ENCODE measurements around the gene EFCAB14. TPM values are rescaled to one million over a fixed set of nuclear protein-coding genes. Genes with fewer than 3 reads are reported as not detected.
"Not testable (repeated sequence)": the region's sequence is repeated elsewhere in the genome, so short reads cannot be mapped to it uniquely, and the experiment has no call there.

The EFCAB14 gene
- total RNA-seq, 1 donor from 2014 or later: 41.5 TPM

- no peak for TF ChIP-seq CTCF (conservative IDR thresholded peaks at IDR 0.05; ENCODE audit: low read depth, low read length)
- no peak overlapping the region for H3K4me3 ChIP-seq (ENCODE audit: low read depth, low read length)
- DNase-seq (ENCODE audit: low read depth): no peak
These were observed 63.1 kb downstream of the EFCAB14 start for GRCh38 chr1:46655848-46656247.

DNA sequence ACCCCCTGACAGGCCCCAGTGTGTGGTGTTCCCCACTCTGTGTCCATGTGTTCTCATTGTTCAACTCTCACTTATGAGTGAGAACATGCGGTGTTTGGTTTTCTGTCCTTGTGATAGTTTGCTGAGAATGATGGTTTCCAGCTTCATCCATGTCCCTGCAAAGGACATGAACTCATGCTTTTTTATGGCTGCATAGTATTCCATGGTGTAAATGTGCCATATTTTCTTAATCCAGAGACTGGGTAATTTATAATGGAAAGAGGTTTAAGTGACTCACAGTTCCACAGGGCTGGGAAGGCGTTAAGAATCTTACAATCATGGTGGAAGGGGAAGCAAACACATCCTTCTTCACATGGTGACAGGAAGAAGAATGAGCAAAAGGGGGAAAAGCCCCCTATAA is 64.2 kb downstream of the EFCAB14 start:
- DNase-seq (ENCODE audit: low read depth); H3K4me3 ChIP-seq (ENCODE audit: low read depth, low read length): not testable (repeated sequence)

- TF ChIP-seq CTCF (conservative IDR thresholded peaks at IDR 0.05; ENCODE audit: low read depth, low read length): no peak
- no peak overlapping the region for H3K4me3 ChIP-seq (ENCODE audit: low read depth, low read length)
- no peak for DNase-seq (ENCODE audit: low read depth)
These were observed 64.9 kb downstream of the EFCAB14 start for GRCh38 chr1:46654012-46654411.

DNA sequence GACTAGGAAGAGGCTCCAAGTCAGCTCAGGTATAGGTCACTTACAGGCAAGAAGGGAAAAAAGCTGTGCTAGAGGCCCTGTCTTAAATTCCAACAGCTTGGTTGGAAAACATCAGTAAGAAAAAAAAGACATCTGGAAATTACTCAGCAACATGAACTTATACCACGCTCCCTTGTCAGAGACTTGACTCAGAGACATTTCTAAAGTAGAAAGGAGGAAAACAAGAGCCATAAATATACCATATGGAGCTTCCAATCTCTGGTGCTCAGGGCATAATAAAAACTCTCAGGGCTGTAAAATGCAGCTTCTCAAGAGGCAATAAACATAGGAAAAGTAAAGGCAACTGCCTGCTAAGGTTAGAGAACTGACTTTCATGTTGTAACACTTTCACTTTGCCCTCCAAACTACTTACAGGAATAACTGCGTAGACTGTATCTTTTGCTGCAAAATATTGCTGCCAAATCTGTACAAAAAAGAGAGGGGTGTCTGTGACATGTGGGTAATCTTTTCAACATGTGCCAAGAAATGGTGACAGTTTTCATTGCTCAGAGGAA is 65.4 kb downstream of the EFCAB14 start:
- no peak overlapping the region for H3K4me3 ChIP-seq (ENCODE audit: low read depth, low read length)
- no peak for DNase-seq (ENCODE audit: low read depth)
- TF ChIP-seq CTCF (conservative IDR thresholded peaks at IDR 0.05; ENCODE audit: low read depth, low read length): no peak

DNA sequence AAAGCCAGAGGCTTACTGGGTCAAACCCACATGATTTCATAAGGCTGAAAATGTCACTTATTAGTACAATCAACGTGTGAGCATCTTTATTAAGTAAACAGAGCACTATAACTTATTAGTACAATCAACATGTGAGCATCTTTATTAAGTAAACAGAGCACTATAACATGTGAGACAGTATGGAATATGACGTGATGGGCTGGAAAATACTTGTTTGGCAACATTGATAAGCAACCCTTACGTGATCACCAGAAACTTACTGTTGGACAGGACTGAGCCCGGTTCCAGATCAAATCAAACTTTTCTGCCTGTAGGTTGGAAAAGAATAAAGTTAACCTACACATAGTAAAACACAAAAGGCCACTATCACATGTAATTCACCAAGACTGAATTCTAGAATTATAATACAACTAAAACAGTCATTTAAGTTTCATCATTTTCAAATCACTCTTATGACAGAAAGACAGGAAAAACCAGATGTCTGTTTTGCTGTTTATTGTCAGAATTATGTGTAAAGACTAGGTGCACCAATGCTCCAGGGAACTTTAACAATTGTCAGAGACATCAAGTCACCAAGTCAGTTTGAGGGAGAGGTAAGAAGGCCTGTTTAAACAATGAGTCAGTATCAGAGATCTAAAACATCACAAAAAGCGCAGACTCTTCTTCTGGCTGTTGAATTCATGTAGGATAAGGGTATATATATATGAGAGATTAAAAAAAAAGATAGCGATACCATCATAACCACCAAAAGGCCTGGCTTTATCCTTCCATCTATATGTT is 66.4 kb downstream of the EFCAB14 start:
- no peak for DNase-seq (ENCODE audit: low read depth)
- H3K4me3 ChIP-seq (ENCODE audit: low read depth, low read length): no peak overlapping the region
- no peak for TF ChIP-seq CTCF (conservative IDR thresholded peaks at IDR 0.05; ENCODE audit: low read depth, low read length)

- not testable (repeated sequence) for H3K4me3 ChIP-seq (ENCODE audit: low read depth, low read length); DNase-seq (ENCODE audit: low read depth)
These were observed 67.8 kb downstream of the EFCAB14 start for GRCh38 chr1:46651152-46651551.

GRCh38 chr1:46650491-46650890 is 68.4 kb downstream of the EFCAB14 start:
- no peak overlapping the region for H3K4me3 ChIP-seq (ENCODE audit: low read depth, low read length)
- DNase-seq (ENCODE audit: low read depth): no peak
- no peak for TF ChIP-seq CTCF (conservative IDR thresholded peaks at IDR 0.05; ENCODE audit: low read depth, low read length)

DNA sequence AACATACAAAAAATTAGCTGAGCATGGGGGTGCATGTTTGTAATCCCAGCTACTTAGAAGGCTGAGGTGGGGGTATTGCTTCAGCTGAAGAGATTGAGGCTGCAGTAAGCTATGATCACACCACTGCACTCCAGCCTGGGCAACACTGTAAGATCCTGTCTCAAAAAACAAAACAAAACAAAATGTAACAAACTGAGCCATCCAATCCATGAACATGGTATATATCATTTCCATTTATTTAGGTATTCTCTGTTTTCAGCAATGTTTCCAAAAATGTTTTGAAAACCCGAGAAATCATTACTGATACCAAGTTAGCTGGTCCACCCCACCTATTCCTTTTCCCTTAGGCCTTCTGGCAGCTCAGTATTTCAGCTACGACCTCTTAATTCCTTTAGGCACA is 69.2 kb downstream of the EFCAB14 start:
- no peak overlapping the region for H3K4me3 ChIP-seq (ENCODE audit: low read depth, low read length)
- no peak for DNase-seq (ENCODE audit: low read depth)
- TF ChIP-seq CTCF (conservative IDR thresholded peaks at IDR 0.05; ENCODE audit: low read depth, low read length): no peak
